GM11168 (cell line): ENCODE data around the gene CCNY.

Experiments
- in situ Hi-C: fragments of 300-500 bp; cut with MboI; formaldehyde crosslinking; loops from one replicate; pipeline ENCODE4 v1.12.0; 2022; ENCODE audit warnings: low sequenced_read_pairs; ENCODE audit not compliant: unreplicated experiment

Gene CCNY

DNA sequence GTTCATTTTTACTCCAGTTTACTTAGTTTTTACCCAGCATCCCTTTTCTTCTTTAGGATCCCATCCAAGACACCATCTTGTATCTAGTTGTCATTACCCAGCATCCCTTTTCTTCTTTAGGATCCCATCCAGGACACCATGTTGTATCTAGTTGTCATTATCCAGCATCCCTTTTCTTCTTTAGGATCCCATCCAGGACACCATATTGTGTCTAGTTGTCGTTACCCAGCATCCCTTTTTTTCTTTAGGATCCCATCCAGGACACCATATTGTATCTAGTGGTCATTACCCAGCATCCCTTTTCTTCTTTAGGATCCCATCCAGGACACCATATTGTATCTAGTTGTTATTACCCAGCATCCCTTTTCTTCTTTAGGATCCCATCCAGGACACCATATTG, 205.4 kb downstream of the CCNY start:
- in situ Hi-C loops = no loop called here

DNA sequence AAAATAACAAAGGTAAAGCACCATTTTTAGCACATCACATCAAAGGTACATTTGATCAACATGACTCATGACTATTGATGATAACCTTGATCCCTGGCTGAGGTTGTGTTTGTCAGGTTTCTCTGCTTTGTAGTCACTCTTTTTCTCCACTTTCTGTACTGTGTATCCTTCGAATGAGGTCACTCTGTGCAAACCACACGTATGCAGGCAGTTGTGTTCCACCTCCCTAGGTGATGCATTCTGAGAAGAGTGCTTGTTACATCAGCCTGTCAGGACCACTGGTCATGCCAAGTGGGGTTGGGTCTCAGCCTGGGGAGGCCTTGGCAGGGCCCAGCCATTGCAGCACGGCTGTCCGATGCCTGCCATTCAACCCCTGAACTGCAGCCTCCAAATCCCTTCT, 206.0 kb downstream of the CCNY start:
- in situ Hi-C loops = no loop called here

DNA sequence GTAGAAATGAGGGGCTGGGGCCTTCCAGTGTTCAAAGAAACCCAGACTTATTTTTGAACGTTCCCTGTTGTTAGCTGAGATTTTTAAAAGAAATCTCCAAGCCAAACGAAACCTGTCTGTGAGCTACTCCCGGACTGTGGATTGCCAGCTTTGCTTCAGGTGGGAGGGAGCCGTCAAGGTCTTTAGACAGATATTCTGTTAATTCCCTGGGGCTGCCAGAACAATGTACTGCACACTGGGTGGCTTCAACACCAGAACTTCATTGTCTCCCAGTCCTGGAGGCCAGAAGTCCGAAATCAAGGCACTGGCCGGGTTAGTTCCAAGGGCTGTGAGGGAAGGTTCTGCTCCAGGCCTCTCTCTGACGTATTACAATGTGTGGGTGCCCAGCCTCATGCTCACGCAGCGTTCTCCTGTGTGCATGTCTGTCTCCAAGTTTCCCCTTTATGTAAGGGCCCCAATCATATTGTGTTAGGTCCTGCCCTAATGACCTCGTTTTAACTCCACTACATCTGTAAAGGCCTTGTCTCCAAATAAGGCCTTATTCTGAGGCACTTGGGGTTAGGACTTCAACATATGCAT, 208.9 kb downstream of the CCNY start:
- in situ Hi-C loops = no loop called here

DNA sequence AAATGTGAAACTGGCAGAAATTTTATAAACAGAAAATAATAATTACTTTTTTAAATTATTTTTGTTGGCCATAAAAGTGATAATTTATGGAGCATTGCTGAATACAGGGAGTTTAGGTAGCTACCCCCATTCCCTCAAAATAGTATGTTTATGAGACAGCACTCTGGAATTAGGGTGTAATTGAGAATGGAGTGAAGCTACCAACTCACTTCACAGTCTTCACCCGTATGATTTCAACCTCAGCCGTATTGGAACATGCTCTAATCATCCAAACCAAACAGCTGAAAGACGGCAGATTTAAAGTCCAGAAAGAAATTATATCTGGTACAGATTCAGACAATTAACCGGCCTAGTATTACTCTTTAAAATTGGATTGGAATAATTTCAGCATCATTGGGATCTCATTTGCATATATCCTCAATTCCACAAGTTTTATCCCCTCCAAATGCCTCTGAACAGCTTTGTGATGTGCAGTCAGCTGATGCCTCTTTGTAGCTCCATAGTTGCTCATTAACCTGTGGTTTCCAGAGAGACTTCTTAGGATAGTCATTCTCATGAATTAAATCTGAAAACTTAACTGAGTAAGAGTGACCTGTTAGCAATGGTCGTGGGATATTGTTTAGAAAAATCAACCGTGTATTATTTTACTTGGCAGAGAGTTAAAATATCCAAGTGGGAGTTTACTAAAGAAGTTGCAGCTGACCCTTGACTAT, 209.7 kb downstream of the CCNY start:
- in situ Hi-C loops = no loop called here

DNA sequence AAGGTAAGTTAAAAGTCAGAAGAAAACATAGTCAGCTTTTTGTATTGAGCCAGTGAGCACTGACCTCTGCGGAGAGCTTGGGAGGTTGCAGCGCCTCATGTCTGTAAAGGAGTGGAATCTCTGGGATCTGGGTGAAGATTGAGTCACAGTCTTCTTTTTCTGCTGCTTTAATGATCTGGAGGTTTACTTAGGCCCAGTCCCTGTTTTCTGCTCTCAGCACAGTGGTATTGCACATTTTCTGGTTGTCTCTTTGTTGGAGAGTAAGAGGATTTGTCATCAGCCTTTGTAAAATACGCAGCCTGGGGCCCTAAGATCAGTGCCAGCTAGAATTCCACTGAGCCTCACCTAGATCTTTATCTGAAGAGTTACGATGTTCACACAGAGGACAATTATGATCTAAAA, 210.5 kb downstream of the CCNY start:
- in situ Hi-C loops = no loop called here

DNA sequence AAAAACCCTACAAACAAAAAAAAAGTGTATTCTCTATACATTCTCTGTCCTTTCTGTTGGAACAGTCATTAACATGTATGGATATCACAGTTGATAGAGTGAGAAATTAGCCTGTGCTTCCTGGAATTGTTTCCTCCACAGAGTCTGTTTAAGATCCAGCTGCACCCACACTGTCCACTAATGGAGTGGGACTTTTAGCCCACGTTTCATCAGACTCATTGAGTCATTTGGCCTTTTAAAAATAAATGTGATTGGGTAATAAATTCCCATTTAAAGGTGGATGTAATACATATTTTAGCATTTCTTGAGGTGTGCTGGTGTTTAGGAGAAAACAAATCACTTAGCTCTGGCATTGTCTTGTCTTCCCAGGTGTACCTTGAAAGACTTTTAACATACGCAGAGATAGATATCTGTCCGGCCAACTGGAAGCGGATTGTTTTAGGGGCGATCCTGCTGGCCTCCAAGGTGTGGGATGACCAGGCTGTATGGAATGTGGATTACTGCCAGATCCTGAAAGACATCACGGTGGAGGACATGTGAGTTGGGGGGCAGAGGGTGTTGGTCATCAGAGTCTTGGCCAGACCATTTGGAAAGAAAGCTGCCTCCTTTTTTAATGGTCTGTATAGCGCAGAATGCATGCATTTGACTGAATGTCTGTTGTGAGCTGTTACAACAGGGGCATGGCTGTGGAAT, 216.5 kb downstream of the CCNY start:
- in situ Hi-C loops = loop anchor here (25.0 kb wide), 1 partner anchor 440 kb away; no protein-coding TSS in a partner anchor

DNA sequence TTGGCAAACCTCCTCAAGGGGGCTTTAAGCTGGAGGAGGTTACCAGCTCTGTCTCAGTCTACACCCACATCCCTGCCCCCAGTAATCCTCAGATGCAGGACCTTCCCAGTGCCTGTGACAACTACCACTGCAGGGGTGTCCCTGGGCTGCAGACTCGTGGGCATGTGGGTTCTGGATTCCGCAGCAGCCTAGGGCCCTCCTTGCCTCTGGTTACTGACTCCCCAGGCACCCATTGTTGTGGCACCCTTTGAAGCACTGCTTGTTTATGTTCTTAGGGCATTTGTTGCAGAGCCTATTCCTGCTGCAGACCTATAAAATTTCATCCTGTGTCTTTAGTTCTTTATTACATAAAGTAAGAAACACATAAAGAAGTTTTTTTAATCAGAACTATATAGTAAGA, 217.7 kb downstream of the CCNY start:
- in situ Hi-C loops = loop anchor here (25.0 kb wide), 1 partner anchor 442 kb away; no protein-coding TSS in a partner anchor

DNA sequence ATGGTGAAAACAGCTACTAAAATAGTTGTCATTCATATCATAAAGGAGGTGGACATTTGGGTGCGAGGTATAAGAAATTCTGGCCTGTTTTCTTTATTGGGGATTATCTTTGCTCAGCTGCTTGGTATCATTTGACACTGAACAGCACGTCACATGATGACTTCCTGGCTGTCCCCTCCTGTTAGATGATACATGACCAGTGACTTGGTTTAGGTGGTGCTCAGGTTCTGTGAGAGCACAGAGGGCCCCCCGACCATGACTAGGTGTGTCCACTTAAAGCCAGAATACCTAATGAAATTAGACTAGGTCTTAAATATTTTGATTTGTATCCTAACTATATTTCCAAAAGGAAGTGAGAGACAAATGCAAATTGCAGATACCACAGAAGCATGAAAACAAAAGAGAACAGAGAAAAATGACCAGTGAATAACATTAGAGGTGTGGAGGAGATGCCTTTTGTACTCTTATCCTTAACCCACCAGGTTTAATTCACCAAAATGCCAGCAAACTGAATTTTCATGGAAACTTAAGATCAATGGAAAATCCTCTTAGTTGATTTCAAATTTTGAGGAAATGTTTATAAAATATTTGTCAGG, 218.2 kb downstream of the CCNY start:
- in situ Hi-C loops = loop anchor here (25.0 kb wide), 1 partner anchor 442 kb away; no protein-coding TSS in a partner anchor

DNA sequence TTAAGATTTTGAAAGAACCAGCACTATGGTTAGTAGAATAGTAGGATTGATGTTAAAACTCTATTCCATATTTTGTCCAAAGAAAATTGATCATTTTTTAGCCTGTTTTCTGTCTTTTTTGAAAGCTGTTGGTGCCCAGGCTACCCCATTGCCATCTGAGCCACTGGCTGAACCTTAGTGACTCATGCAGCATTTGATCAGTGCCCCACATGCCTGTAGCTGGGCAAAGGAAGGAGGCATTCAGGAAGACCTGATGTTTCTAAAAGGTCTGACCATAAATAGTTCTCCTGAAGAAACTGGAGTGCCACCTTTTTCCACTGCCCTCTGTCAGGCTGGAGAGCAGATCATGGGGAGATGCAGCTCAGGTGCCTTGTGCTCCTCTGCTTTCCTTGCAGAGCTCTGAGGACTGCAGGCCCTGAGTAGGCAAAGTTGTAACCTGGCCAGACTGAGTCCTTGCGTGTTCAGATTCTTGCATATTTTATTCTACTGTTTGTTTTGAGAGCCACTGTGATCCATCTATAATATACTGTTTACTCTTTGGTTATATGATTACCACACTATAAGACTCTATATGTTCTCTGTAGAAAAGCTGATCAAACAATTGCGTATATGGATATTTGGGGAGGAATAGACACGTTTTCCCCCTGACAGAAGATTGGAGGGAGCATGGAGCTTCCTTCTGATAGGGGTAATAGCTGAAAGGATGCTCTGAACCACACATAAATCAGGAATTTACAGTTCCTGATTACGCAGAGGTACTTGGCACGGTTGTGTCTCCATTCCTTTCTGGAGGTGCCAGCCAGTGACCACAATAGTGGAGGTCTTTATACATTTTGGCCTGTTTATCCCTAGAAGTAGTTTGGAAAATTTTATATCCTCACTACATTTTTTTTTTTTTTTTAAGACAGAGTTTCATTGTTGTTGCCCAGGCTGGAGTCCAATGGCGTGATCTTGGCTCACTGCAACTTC, 219.9 kb downstream of the CCNY start:
- in situ Hi-C loops = loop anchor here (25.0 kb wide), 1 partner anchor 444 kb away; no protein-coding TSS in a partner anchor

DNA sequence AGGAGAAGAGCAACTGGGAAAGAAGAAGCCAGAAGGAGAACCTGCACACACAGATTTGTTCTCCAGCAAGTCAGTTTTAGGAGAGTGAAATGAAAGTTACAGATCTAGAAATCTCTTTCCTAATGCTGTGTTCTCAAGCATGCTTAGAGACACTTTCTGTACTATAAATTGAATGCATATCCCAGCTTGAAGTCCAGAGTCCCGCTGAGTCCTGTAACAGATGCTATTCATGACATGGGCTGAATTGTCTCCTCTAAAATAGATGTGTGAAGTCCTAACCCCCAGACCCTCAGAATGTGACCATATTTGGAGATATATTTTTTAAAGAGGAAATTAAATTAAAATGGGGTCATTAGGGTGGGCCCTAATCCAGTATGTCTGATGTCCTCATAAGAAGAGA, 222.0 kb downstream of the CCNY start:
- in situ Hi-C loops = loop anchor here (25.0 kb wide), 1 partner anchor 446 kb away; no protein-coding TSS in a partner anchor

DNA sequence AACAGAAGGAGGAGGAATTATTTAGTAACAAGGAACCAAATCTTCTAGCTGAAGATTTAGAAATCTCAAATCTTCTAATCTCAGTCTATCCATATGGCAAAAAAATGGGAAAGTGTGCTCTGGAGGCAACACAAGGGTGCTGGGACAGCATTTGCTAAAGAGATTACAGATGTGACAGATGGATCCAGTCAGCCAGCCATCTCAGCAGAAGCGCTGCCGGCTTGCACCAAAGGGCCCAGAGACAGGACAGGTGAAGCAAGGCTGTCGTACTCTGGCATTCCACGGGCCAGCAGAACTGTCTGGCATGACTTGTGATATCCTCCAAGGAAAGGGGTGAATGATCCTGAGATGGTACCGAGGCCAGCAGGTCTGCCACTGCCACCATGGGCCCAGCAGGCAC, 223.1 kb downstream of the CCNY start:
- in situ Hi-C loops = loop anchor here (25.0 kb wide), 1 partner anchor 447 kb away; no protein-coding TSS in a partner anchor

DNA sequence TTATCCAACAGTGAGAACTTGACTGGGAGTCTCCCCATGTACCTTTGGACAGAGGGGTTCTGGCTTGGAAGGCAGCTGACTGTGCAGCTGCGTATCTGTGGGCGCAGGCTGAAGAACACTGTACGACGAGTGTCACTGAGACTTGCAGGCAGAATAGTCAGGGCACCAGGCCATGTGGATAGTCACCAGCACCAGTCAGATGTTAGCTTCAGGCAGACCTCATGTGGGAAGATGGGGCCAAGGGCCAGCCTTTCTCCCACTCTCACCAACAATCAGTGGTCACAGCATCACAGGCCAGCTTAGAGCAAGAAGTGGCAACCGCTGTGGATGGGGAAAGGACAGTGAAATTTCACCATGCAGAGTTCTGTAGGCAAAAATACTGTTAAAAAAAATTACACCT, 225.4 kb downstream of the CCNY start:
- in situ Hi-C loops = loop anchor here (10.0 to 25.0 kb wide), 2 partner anchors 327 to 449 kb away; no protein-coding TSS in a partner anchor

DNA sequence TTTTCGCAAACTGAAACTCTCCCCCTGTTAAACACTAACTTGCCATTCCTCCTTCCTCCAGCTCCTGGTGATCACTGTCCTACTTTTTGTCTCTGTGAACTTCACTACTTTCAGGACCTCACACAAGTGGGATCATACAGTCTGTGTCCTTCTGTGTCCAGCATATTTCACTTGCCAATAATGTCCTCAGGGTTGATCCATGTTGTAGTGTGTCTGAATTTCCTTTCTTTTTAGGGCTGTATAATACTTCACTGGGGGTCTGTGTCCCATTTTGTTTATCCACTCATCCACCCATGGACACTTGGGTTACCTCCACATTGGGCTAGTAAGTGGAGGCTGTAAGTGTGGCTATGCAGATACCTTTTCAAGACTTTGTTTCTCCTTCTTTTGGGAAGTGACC, 226.1 kb downstream of the CCNY start:
- in situ Hi-C loops = loop anchor here (10.0 to 25.0 kb wide), 2 partner anchors 328 to 450 kb away; no protein-coding TSS in a partner anchor

DNA sequence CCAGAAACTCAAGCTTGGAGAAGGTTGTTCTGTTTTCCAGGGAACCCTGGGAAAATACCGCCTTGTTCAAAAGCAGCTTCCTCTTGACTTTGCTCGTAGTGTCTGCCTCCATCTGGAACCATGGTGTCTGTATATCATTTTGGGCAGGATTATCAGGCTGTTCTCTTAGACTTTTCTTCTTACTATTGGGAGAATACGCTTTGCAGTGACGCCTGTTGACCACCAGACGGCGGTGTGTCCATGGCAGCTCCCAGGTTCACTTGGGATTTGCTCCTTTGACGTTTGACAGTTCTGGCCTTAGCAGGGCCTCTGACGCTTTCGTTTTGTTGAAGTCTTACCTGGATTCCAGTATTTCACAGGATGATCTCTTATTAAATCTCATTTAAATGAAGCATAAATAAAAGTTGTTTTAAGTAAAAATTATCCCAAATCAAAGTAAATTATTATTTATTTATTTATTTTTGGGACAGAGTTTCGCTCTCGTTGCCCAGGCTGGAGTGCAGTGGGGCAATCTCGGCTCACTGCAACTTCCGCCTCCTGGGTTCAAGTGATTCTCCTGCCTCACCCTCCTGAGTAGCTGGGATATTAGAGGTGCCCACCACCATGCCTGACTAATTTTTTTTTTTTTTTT, 227.1 kb downstream of the CCNY start:
- in situ Hi-C loops = loop anchor here (10.0 to 25.0 kb wide), 2 partner anchors 329 to 451 kb away; no protein-coding TSS in a partner anchor

DNA sequence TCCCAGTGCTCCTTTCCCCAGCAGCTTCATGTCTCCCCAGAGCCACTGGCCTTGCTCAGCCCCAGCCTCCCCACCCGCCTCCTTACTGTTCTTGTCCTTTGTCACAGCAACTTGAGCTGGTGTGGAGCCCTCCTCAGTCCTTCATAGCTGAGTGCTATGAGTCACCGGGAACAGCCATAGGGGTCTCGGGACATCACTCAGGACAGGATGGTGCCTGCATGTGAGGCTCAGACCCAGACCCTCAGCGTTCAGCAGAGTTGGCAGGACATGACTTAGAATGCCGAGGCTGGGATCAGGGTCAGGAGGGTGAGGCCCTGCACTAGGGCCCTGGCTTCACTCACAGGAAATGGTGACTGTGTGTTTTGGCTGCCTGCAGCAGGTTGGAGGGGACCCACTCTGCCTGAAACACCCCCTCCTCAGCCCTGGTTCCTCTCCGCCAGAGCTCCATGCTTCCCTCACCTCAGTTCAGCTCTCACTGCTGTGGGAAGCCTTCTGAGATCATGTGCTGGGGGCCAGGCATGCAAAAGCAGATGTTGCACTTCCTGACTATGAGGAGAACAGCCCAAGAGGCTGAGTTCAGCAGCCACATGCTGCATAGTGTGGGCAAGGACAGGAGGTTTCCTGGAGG, 228.1 kb downstream of the CCNY start:
- in situ Hi-C loops = loop anchor here (10.0 to 25.0 kb wide), 2 partner anchors 330 to 452 kb away; no protein-coding TSS in a partner anchor

DNA sequence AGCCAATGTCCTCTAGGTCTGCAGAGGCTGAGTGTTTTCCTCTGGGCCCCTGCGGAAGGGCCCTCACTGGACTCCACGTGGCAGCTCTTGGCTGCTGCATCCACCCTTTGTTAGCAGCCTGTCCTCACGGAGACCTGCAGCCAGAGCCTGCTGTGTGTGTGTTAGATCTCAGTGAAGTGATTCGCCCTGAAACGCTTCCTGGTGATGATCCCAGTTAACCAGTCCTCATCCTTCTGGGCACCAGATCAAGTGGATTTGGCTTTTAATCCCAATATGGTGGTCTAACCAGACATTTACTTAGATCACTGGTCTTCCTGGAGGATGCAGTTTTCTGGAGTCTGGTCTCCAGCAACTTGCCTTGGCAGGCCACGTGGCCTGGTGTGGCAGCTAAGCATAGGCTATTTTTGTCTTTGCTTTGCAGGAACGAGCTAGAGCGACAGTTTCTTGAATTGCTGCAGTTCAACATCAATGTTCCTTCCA, 229.3 kb downstream of the CCNY start:
- in situ Hi-C loops = loop anchor here (10.0 to 25.0 kb wide), 2 partner anchors 331 to 453 kb away; no protein-coding TSS in a partner anchor

DNA sequence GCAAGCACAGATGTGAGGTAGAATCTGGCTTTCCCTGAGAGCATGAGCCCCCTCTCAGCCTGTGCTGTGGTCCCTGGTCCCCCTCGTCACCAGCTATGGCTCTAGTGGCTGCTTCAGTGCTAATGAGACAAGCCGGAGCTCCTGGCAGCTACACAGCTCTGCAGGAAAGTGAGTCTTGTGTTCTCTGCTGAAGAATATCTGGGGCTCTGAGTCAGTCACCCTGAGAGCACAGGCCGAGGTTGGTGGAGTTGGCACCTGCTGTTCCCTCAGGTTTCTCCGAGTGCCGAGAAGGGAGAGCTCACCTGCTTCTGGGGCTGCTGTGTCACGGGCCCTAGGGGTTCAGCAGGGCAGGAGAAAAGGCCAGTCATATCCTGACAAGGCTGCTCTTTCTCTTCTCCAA, 231.6 kb downstream of the CCNY start:
- in situ Hi-C loops = loop anchor here (10.0 to 25.0 kb wide), 2 partner anchors 333 to 456 kb away; no protein-coding TSS in a partner anchor

DNA sequence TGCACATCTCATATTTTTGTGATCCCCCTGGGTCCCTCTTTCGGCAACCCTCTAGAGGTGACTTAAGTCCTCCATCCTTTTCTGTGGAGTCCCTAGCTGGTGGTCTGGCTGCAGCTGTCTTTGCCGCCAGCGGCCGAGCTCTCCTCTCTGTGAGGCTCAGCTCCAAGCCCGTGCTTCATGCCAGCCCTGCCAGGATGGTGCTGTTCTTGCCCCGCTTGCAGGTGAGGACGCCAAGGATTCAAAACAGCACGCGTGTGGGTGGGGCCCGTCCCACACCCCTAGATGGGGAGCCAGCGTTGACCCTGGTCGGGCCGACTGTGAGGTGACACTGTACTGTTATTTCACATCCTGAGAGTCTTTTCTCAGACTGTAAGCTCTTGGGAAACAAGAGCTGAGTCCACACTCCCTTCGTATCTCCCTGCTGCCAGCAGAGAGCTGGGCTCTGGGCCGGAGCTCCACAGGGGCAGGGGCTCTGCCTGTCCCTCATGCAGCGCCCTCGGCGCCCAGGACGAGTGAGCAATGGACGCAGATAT, 232.2 kb downstream of the CCNY start:
- in situ Hi-C loops = loop anchor here (10.0 to 25.0 kb wide), 2 partner anchors 334 to 456 kb away; no protein-coding TSS in a partner anchor
